H7 (cell line): ENCODE results near the gene LTBP3. TPM values are rescaled to one million over a fixed set of nuclear protein-coding genes. Genes with fewer than 3 reads are reported as not detected.

Experiments
- DNase-seq: peaks from one replicate; pipeline ENCODE4 v3.0.0; 2012
- H3K27me3 ChIP-seq: 2 replicates; pipeline ENCODE4 v1.6.0; 2011; ENCODE audit warnings: mild to moderate bottlenecking, low read length; ENCODE audit not compliant: control insufficient read depth, insufficient read depth
- H3K36me3 ChIP-seq: replicated peaks from 2 replicates; pipeline ENCODE4 v1.5.1; 2011; ENCODE audit warnings: low read length; ENCODE audit not compliant: control insufficient read depth, insufficient read depth
- H3K4me3 ChIP-seq: 2 replicates; pipeline ENCODE4 v1.5.1; 2011; ENCODE audit warnings: low read depth, mild to moderate bottlenecking, control low read depth, low read length, moderate library complexity; ENCODE audit not compliant: insufficient read depth
- total RNA-seq: library from RNA; depleted of rRNA; stranded (reverse); fragments of >200 nt; shearing (Covaris generic); gene quantifications from 2 replicates; pipeline ENCODE4 v1.2.3, GENCODE V29; 2014

Gene LTBP3
- total RNA-seq, 1 experiment from 2014 or later = 3.9 TPM

DNA sequence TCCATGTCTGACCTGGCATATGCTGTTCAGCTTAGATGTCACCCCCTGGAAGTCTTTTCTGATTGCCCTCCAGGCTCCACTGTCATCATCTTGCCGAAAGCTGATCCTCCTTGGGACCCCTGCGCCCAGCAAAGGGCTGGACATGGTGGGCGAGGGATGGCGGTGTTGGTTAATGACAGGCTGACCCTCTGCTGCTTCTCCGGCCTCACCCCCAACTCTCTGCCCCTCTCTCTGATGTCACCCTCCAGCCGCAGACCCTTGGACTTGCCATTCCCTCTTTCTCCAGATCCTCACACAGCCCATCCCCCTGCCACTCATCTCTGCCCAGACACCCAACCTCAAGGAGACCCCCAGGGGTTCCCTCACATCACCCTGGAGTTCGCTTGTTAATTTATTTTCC lies 20.0 kb upstream of the LTBP3 start:
- peaks cover 40% of the 10 kb centered on the region for H3K27me3 ChIP-seq

DNA sequence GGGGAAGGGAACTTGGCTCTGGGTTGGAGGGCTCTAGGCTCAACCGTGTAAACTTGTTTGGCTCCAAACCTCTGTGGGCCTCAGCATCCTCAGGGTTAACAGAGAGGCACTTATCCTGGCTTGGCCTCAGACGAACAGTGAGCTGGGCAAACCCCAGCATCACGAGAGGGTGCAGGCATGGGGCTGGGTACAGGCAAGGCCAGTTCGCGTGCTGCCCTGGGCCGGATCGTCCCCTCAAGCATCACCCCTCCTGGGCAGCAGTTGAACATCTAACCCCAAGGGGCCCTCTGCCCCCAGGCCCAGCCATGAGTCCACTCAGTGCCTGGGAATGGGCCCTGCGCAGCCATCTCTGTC lies 19.6 kb upstream of the LTBP3 start:
- H3K4me3 ChIP-seq = no peak overlapping the region

More for the DNA sequence above, 20.0 kb upstream of the LTBP3 start:
- no peaks in the 10 kb centered on the region for H3K36me3 ChIP-seq
- no peak for DNase-seq
- no peak overlapping the region for H3K4me3 ChIP-seq

DNA sequence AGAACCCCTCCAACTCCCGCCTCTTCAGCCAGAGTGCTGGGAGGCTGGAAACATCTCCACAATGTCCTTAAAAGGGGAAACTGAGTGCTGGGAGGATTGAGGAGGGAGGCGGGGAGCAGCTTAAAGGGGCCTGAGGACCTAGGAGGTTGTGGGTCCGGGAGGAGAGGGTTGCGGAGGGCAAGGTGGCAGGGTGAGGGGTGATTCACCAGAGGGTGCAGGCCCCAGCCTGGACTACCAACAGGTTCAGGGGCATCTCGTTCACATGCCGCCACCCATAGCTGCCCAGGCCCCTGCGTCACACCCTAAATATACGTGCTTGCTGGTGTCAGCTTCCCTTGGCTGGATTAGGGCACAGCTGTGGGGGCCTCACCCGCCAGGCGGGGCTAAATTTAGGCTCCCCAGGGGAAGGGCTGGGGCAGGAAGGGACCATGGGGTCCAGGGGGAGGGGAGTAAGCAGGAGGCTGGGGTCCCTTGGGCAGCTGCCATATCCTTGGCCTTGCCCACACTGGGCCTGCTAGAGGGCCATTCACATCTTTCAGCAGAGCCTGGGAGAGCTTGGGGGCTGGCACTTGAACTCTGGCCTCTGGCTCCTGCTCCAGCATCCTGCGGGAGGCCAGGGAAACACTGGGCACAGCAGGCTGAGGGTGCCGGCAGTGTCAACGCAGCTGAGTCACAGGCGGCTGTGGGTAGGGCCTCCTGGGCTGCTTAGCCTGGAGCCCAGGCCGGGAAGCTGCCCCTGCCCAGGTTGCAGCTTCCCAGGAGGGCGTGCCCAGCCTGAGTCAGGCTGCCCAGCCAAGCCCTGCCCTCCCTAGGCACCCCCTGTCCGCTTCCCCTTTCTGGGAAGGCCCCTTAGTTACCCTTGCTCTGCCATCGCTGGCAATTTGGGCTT lies 19.0 kb upstream of the LTBP3 start:
- Histone ChIP-seq H3K36me3 (no peaks in the 10 kb centered on the region), H3K4me3 (no peak overlapping the region), H3K27me3 (peaks cover 38% of the 10 kb centered on the region)
- no peak for DNase-seq

More for the DNA sequence above, 19.6 kb upstream of the LTBP3 start:
- H3K36me3 ChIP-seq = no peaks in the 10 kb centered on the region
- no peak for DNase-seq
- peaks cover 42% of the 10 kb centered on the region for H3K27me3 ChIP-seq

DNA sequence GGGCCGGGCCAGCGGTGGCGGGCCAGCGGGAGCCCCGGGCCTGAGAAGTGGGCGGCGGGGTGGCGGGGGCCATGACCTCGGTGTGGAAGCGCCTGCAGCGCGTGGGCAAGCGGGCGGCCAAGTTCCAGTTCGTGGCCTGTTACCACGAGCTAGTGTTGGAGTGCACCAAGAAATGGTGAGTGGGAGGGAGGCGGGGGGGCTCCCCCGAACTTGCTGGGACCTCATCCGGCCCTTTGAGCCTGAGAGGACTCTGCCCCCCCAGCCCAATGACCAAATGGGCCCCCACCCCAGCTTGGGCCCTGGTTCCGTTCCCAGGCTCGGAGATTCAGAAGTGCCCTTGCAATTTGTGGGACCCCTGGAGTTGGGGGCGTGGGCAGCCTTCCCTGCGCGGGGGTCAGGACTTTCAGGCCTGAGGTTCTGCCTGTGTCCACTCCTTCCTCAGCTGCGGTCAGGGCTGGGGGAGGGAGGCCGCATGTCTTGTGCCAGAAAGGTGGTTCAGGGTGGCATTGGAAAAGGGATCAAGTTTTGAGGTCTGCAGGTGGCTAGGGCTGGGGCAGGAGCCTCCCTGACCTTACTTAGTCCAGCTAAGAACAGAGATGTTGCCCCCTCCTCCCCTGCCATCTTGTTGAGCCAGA lies 18.2 kb upstream of the LTBP3 start:
- Histone ChIP-seq H3K4me3 (peak overlapping the region; percentile 27), H3K36me3 (no peaks in the 10 kb centered on the region), H3K27me3 (peaks cover 38% of the 10 kb centered on the region)
- no peak for DNase-seq

DNA sequence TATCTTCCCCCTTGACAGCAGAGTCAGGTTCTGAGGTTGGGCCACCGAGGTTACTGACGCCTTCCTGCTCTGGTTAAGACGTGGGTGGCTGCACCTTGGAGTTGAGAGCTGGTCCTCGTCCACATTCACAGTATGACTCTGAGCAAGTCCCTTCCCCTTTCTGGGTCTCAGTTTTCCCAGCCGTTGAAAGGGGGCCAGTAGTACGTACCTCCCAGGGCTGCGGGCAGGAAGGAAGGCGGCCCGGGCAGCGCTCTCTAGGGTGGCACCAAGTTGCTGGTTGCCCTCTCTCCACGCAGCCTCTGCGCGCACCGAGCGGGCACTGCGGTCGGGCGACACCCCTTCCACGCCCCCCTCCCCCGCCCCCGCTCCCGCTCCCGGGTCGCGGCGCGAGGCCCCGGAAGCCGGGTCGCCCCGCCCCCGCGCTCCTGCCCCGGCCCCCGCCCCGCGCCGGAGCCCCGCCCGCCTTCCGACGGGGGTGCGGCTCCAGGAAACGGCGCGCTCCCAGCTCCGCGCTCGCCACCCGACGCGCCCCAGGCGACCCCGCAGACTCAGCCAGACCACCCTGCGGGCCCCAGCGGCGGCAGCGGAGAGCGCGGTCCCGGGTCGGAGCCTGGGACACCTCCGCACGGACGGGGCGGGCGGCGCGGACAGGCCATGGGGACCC lies 17.5 kb upstream of the LTBP3 start, which contains the start of gene EHBP1L1:
TSS of gene EHBP1L1 (plus strand) at position 486 of the 664 bp plus-strand sequence. CDS start 250 bp downstream, outside the sequence.
- Histone ChIP-seq H3K36me3 (no peaks in the 10 kb centered on the region), H3K27me3 (peaks cover 38% of the 10 kb centered on the region), H3K4me3 (peak within 1 kb of the TSS; percentile 43)
- DNase-seq = peak; percentile 97

DNA sequence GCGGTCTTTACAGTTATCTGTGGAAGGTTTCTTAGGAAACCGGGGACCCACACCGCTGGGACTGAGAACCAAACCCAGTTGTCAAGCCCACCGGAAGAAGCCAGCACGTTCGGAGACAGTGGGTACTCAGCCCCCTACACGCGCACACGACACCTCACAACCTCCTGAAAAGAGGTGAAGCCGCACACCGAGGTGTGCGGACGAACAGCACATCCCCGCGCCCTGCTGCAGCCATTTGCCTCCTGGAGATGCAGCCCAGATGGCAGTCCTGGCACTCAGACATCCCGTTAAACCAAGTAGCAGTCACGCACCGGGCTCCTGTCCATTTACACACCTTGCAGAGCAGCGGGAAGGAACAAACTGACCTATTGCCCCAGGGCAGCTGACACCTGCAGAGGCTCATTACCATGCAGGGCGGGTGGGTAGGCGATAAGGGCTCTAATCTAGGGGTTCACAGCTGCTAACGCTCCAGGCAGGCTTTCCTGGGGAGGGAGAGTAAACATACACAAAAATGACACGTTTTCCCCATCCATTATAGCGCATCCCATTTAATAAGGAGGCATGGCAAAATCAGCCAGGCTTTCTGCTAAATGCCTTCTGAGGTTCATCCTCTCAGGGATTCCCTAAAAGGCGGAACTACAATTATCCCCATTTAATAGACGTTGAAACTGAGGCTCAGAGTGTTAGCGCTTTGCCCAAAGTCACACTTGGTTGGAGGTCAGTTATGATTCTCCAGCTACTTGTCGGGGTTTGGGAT lies 16.8 kb upstream of the LTBP3 start:
- peaks cover 38% of the 10 kb centered on the region for H3K27me3 ChIP-seq
- DNase-seq = no peak
- H3K4me3 ChIP-seq = peak overlapping the region; percentile 43
- no peaks in the 10 kb centered on the region for H3K36me3 ChIP-seq

DNA sequence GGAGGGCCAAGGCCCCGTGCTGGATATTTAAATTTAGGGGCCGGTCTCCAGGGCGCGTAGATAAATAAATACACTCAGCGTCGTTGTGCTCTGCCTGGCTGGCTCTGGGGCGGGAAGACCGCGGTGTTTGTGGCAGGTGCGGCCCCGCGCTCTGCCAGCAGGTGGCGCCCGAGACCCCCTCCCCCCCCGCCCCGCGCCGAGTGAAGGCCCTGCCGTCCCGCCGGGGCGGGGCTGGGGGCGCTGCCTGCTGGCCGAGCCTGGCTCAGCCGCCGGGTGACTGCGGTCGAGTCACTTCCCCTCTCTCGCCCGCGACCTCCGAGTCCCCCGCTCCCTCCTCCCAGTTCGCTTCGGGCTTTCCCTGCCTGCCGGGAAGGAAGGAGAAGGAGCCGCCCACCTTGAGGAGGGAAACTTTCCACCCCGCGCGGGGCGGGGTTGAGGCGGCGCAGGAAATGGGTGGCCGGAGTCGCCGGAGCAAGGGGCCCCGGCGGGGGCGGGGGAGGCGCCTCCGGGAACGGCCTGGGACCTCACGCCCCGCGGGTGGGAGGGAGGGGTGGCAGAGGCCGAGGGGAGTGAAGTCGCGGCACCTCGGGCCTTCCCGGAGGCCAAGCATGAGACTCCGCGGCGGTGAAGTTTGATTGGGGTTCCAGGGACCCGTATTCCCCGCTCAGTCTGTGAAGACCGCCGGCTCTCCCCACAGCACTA lies 16.1 kb upstream of the LTBP3 start:
- Histone ChIP-seq H3K4me3 (peak overlapping the region; percentile 43), H3K36me3 (no peaks in the 10 kb centered on the region), H3K27me3 (peaks cover 38% of the 10 kb centered on the region)
- DNase-seq = peak; percentile 100

DNA sequence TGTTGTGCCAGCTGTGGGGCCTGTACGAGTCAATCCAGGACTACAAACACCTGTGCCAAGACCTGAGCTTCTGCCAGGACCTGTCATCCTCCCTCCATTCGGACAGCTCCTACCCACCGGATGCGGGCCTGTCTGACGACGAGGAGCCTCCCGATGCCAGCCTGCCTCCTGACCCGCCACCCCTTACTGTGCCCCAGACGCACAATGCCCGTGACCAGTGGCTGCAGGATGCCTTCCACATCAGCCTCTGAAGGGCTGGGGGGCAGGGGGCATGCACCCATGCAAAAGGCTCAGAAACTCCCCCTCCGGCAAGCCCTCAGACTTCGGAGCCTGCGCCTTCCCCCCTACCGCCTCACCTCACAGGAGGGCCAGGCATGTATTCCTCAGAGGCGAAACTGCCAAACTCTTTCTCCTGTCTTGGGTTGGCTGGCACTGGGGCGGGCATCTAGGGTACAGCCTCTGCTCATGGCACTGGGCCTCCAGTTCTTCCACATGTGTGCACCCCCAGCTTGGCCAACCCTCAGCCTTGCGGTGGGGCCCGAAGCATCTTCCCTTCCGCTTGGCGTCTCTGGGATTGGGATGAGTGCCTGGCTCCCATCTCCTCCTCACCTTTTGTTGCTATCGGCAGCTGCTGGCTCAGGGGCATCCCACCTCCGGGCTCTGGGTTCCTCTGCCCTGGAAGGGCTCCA lies 15.4 kb upstream of the LTBP3 start:
- Histone ChIP-seq H3K27me3 (peaks cover 37% of the 10 kb centered on the region), H3K36me3 (no peaks in the 10 kb centered on the region), H3K4me3 (no peak overlapping the region)
- no peak for DNase-seq

DNA sequence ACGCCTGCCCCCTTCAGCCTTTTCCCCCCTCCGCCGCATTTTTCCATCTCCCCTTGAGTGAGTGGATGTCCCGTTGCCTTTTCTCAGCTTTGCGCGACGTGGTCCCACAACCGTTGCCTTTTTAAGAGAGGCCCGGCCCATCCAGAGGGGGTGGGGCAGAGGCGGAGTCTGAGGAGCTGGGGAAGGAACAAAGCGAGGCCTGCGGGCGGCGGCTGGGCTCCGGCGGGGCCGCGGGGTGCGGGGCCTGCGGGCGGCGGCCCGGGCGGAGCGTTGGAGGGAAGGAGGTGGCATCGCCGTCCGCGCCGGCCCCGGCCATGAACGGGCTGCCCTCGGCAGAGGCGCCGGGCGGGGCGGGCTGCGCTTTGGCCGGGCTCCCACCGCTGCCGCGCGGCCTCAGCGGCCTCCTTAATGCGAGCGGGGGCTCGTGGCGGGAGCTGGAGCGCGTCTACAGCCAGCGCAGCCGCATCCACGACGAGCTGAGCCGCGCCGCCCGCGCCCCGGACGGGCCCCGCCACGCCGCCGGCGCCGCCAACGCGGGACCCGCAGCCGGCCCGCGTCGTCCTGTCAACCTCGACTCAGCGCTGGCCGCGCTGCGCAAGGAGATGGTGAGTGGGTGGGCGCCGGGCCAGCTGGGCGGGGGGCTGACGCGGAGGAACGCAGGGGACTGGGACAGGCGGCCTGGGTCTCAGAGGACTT lies 14.3 kb upstream of the LTBP3 start, which contains the start of gene FAM89B:
TSS of gene FAM89B (plus strand) at position 183 of the 696 bp plus-strand sequence. CDS start at position 315, 132 bp downstream.
- Histone ChIP-seq H3K36me3 (no peaks in the 10 kb centered on the region), H3K27me3 (peaks cover 31% of the 10 kb centered on the region), H3K4me3 (peak within 1 kb of the TSS; percentile 38)
- peak; percentile 97 for DNase-seq

DNA sequence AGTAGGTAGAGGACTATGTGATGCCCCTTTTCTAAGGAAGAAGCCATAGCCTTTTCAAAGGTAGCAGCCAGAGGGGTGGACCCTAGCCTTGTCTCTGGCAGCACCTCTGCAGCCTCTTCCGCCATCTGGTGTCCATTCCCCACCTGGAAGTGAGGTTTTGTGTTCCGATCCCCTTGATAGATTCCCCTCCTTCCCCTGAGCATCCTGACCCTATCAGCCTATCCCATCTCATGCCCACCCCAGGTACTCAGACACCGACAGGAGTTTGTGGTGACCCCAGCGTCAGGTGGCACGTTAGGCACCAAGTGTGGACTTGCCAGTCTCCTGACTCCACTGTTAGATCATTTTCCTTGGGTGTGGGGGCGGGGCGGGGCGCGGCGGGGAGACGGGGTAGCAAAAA lies 13.8 kb upstream of the LTBP3 start:
- Histone ChIP-seq H3K36me3 (no peaks in the 10 kb centered on the region), H3K4me3 (peak overlapping the region; percentile 38), H3K27me3 (peaks cover 27% of the 10 kb centered on the region)
- peak; percentile 92 for DNase-seq

DNA sequence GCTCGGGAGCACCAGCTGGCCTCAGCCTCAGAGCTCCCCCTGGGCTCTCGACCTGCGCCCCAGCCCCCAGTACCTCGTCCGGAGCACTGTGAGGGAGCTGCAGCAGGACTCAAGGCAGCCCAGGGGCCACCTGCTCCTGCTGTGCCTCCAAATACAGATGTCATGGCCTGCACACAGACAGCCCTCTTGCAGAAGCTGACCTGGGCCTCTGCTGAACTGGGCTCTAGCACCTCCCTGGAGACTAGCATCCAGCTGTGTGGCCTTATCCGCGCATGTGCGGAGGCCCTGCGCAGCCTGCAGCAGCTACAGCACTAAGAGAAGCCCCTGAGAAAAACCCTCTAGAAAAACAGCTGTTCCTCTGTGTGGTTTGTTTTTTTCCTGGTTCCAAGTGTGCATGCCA lies 13.3 kb upstream of the LTBP3 start:
- no peak for DNase-seq
- peak overlapping the region; percentile 97; the same call in 1 of the 2 replicates for H3K4me3 ChIP-seq
- no peaks in the 10 kb centered on the region for H3K36me3 ChIP-seq
- peaks cover 22% of the 10 kb centered on the region for H3K27me3 ChIP-seq

DNA sequence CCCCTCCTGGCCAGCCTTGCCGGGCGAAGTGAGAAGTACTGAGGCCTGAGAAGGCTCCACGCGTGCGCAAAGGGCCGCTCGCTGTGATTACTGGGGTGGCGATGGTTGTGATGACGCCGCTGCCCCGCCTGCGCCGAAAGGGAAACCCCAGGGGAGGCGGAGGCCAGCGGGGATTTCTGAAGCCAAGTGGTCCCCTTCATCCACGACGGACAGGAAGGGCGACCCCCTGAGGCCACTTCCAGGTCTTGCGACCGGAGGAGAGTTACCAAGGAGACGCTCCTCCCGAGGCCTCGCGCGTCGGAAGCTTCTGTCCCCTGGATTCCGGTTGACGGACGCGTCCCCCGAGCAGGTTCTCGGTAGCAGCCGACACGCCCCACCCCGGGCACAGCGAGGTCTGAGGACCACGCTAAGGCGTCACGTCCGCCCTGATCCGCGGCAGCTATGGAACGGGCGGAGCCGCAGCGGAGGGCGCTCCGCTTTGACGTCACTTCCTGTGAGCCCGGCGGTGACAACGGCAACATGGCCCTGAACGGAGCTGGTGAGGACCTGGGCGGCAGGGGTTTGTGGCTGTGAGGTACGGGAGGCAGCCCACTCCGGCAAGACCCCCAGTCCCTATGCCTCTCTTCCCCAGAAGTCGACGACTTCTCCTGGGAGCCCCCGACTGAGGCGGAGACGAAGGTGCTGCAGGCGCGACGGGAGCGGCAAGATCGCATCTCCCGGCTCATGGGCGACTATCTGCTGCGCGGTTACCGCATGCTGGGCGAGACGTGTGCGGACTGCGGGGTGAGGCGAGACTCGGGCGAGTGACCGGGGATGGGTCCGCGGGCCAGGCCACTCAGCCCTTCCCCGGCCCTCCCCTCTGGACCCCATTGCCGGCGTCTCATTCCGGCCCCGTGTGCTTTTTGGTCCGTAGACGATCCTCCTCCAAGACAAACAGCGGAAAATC lies 12.1 kb upstream of the LTBP3 start, which contains the start of gene ZNRD2:
TSS of gene ZNRD2 (plus strand) at position 505 of the 946 bp plus-strand sequence. CDS start at position 520, 15 bp downstream.
- DNase-seq = peak; percentile 99
- no peaks in the 10 kb centered on the region for H3K36me3 ChIP-seq
- H3K4me3 ChIP-seq = peak within 1 kb of the TSS; percentile 97
- peaks cover 11% of the 10 kb centered on the region for H3K27me3 ChIP-seq
